Raji (cell line): ENCODE data around the gene OPRPN.

ENCODE experiments used
- POLR2A ChIP-seq: IDR thresholded peaks from 2 replicates; pipeline ENCODE4 v1.6.1; 2011; ENCODE audit warnings: low read depth, low read length, control low read depth; ENCODE audit not compliant: insufficient read depth

Gene OPRPN

DNA sequence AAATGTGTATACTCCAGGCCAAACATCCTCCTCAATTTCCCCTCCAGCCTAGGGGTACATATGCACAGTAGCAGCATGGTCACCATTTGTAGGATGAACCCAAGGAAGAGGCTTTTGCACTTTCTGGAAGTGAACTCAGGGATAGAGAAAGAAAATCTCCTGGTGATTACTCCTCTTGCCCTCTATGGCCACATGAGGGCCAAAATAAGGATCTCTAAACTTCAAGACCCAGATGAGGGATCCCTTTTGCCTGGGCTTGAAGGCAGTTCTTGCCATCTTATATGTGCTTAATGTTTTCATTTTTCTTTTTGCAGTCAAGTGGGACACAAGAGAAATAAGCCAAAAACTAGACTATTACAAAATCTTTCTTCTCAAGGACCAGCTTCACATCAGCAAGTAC, 44.7 kb downstream of the OPRPN start:
- no peak for TF ChIP-seq POLR2A

DNA sequence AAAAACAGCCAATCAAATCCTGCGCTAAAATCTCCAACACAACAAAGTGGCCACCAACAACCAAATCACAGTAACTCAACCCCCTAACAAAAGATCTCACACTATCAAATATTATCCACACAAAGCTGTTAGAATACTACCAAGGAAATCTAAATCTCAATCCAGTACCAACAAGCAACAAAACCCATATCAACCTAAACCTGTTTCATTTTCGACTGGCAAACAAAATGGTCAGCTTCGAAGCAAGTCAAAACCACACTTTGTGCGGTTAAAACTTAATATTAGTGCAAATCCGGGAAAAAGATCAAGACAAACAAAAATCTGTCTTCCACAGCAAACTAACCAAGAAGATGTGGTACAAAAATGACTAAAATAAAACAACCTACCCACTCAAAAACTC, 45.6 kb downstream of the OPRPN start:
- TF ChIP-seq POLR2A, result no peak

DNA sequence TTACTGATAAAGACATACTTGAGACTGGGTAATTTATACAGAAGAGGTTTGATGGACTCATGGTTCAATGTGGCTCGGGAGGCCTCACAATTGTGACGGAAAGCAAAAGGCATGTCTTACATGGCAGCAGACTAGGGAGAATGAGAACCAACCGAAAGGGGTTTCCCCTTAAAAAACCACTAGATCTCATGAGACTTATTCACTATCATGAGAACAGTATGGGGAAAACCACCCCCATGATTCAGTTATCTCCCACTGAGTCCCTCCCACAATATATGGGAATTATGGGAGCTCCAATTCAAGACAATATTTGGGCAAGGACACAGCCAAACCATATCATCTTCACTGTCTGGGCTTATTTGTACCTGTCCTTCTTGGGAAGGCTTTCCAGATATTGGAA, 51.5 kb downstream of the OPRPN start:
- TF ChIP-seq POLR2A, result no peak

DNA sequence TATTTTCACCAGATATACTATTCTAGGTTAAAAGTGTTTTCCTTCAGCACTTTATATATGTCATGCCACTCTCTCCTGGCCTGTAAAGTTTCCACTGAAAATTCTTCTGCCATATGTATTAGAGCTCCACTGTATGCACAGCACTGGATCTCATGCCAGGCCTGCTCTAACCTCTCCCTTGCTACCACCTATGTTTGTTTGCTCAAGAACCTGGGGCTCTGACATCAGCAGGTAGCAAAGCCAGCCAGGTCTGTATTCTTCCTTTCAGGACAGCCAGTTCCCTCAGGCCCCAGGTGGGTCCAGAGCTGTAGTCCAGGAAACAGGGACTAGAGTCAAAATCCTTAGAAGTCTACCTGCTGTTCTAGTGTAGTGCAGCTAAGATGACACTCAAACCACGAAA, 55.2 kb downstream of the OPRPN start:
- TF ChIP-seq POLR2A, result no peak
